KOPT-K1 (cell line): ENCODE data around the gene POLR3K.

Experiments
- H3K27ac ChIP-seq: fragments of 200-600 bp; sonication (generic); 2 replicates; pipeline ENCODE4 v1.5.1; 2016; ENCODE audit warnings: antibody characterized with exemption, mild to moderate bottlenecking, low read depth, low read length; ENCODE audit not compliant: poor library complexity, severe bottlenecking
- H3K36me3 ChIP-seq: fragments of 200-600 bp; sonication (generic); 2 replicates; pipeline ENCODE4 v1.5.1; 2017; ENCODE audit warnings: antibody characterized with exemption, mild to moderate bottlenecking, low read length, moderate library complexity; ENCODE audit not compliant: insufficient read depth
- H3K9me3 ChIP-seq: fragments of 200-600 bp; sonication (generic); 2 replicates; pipeline ENCODE4 v1.5.1; 2017; ENCODE audit warnings: antibody characterized with exemption, low read length, mild to moderate bottlenecking; ENCODE audit not compliant: insufficient read depth, poor library complexity, severe bottlenecking

POLR3K gene

GRCh38 chr16:72561-73548 is 19.4 kb upstream of the POLR3K start, which contains the start of gene RHBDF1:
Gene RHBDF1 (minus strand): TSS chr16:72631. CDS start chr16:65015, 7,616 bp downstream.
- no peaks in the 10 kb centered on the region for H3K36me3 ChIP-seq
- H3K27ac ChIP-seq = no peak within 1 kb of the TSS
- no peaks in the 10 kb centered on the region for H3K9me3 ChIP-seq

- H3K27ac ChIP-seq = no peak overlapping the region
- H3K9me3 ChIP-seq = no peaks in the 10 kb centered on the region
- H3K36me3 ChIP-seq = no peaks in the 10 kb centered on the region
Observed at GRCh38 chr16:71540-72401, 18.4 kb upstream of the POLR3K start.

DNA sequence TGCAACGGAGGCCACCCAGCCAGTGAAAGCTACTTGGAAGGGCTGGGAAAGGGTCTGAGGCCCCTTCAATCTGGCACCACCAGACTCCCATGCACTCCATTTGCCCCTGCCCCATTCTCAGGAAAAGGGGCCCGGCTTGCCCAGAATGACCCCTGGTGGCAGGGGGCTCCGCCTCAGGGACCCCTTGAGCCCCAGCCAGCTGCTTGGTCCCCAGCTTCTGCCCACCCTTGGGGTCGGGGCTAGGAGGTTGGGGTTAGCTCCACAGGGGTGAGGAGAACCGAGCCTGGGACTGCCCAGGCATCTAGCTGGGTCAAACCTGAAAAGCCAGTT is 17.8 kb upstream of the POLR3K start:
- no peaks in the 10 kb centered on the region for H3K36me3 ChIP-seq
- no peak overlapping the region for H3K27ac ChIP-seq
- no peaks in the 10 kb centered on the region for H3K9me3 ChIP-seq

GRCh38 chr16:69181-69580 is 15.8 kb upstream of the POLR3K start:
- Histone ChIP-seq H3K9me3 (no peaks in the 10 kb centered on the region), H3K36me3 (no peaks in the 10 kb centered on the region), H3K27ac (no peak overlapping the region)

- H3K9me3 ChIP-seq = no peaks in the 10 kb centered on the region
- H3K36me3 ChIP-seq = no peaks in the 10 kb centered on the region
- H3K27ac ChIP-seq = no peak overlapping the region
Observed at GRCh38 chr16:67884-68789, 14.7 kb upstream of the POLR3K start.

- no peaks in the 10 kb centered on the region for H3K36me3 ChIP-seq
- no peak overlapping the region for H3K27ac ChIP-seq
- no peaks in the 10 kb centered on the region for H3K9me3 ChIP-seq
Observed at GRCh38 chr16:67183-67791, 13.9 kb upstream of the POLR3K start.

DNA sequence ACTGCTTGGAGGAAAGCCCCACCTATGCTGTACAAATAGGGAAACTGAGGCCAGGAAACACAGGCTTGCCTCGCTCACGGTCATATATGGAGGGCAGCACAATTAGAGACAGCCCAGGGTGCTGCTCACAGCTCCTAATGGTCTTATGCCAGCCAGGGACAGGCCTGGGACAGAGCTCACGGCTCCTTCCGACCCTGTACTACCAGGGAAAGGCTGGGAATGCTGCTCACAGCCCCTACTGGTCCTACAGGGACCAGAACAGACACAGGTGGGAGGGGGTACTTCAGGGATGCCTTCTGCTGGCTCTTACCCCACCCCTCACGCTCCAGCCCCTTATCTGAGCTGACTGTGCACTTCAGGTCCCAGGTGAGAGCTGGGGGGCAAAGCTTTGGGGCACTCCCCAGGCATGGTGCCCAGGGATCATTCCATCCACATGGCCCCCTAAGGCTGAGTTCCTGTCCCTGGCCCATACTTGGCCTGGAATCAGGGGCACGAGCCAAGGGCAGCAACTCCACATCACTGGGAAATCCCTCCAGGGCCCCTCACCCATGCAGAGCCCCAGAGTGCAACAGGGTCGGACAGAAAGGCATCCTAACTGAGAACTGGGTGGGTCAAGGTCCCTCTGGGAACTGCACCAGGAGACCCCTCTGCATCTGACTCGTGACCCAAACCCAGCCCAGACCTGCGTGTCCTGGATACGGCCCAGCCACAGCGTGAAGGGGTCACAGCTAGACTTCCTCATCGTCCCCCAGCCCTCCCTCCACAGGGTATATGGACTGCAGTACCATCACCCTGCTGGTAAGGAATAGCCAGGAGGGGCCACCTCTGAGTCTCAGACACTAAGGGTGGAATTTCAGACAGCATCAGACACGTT is 13.1 kb upstream of the POLR3K start:
- Histone ChIP-seq H3K9me3 (no peaks in the 10 kb centered on the region), H3K36me3 (no peaks in the 10 kb centered on the region), H3K27ac (no peak overlapping the region)

- Histone ChIP-seq H3K9me3 (no peaks in the 10 kb centered on the region), H3K36me3 (no peaks in the 10 kb centered on the region), H3K27ac (no peak overlapping the region)
Observed at GRCh38 chr16:65745-66144, 12.3 kb upstream of the POLR3K start.

DNA sequence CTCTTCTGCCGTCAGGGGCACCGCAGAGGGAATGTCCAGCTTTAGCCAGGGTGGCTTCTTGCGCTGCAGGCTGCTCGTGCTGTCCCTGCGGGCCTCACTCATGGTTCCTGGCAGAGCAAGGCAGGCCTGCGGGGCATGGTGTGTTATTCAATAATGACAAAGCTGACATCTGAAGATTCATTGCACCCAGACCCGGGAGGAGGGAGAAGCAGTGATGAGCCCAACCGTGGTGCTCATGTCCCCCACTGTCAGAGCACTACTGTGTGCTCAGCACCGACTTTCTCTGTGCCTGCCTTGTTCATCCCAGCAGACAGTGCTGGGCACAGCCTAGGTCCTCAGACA is 11.5 kb upstream of the POLR3K start:
- no peaks in the 10 kb centered on the region for H3K9me3 ChIP-seq
- H3K36me3 ChIP-seq = no peaks in the 10 kb centered on the region
- no peak overlapping the region for H3K27ac ChIP-seq

- Histone ChIP-seq H3K9me3 (no peaks in the 10 kb centered on the region), H3K36me3 (0 out of 2 replicates have a peak, but pooled peaks cover 1% of the 10 kb centered on the region), H3K27ac (no peak overlapping the region)
Observed at GRCh38 chr16:63998-64913, 10.8 kb upstream of the POLR3K start.

GRCh38 chr16:63466-63865 is 10.1 kb upstream of the POLR3K start:
- H3K27ac ChIP-seq = no peak overlapping the region
- no peaks in the 10 kb centered on the region for H3K9me3 ChIP-seq
- peaks cover 9% of the 10 kb centered on the region; the same call in 1 of the 2 replicates for H3K36me3 ChIP-seq

DNA sequence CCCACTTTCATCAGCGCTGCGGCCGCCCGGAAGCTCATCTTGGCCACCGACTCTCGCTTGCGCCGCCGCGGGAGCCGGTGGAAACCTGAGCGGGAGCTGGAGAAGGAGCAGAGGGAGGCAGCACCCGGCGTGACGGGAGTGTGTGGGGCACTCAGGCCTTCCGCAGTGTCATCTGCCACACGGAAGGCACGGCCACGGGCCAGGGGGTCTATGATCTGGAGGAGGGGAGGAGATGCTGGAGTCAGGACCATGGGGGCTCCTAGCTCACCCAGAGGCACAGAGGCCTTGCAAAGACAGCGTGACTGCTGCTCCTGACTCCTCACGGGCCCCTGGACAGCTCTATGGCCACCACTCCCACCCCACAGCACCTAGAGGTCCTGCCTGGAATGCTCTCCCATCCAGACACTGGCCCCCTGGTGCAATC is 9.6 kb upstream of the POLR3K start:
- Histone ChIP-seq H3K36me3 (peaks cover 14% of the 10 kb centered on the region; the same call in 1 of the 2 replicates), H3K9me3 (no peaks in the 10 kb centered on the region), H3K27ac (no peak overlapping the region)
